ENCODE measurements around the gene PAOX. TPM values are rescaled to one million over a fixed set of nuclear protein-coding genes. Genes with fewer than 3 reads are reported as not detected.

The PAOX gene
- total and polyA plus RNA-seq, 9 of the 15 experiments (the other 6 are each of a cell fraction or from before 2014, with no cell fraction given) = 0.80 to 6.4 (median 2.6) TPM

DNA sequence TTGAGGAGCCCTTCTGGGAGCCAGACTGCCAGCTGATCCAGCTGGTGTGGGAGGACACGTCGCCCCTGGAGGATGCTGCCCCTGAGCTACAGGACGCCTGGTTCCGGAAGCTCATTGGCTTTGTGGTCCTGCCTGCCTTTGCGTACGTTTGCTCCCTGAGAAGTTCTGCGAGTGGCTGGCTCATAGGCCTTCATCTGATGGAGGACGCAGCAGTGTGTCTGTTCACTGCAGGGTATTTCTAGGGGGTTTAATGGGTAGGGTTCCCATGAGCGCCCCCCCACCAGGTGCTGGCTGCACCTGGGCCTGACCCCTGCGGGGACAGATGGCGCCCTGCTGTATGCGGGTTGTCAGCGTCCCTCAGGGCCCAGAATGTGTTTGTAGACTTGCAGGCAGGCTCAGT lies 5.0 kb downstream of the PAOX start (continued):
- TF ChIP-seq KLF10 (CRISPR knock-in tag; IDR thresholded peaks at IDR 0.05) (no peak), GABPB2 (CRISPR knock-in tag; conservative IDR thresholded peaks at IDR 0.05) (no peak), ARHGAP35 (IDR thresholded peaks at IDR 0.05; ENCODE audit: partially characterized antibody) (no peak), JUND (IDR thresholded peaks at IDR 0.05; ENCODE audit: borderline replicate concordance, low read depth, low read length) (no peak), JUND (tag; IDR thresholded peaks at IDR 0.05; ENCODE audit: borderline replicate concordance, low read depth, low read length) (no peak), SNRNP70 (optimal IDR thresholded peaks at IDR 0.05; ENCODE audit: low read depth, low read length) (no peak), CC2D1A (IDR thresholded peaks at IDR 0.05) (no peak)
- TF ChIP-seq, protein P1, sequence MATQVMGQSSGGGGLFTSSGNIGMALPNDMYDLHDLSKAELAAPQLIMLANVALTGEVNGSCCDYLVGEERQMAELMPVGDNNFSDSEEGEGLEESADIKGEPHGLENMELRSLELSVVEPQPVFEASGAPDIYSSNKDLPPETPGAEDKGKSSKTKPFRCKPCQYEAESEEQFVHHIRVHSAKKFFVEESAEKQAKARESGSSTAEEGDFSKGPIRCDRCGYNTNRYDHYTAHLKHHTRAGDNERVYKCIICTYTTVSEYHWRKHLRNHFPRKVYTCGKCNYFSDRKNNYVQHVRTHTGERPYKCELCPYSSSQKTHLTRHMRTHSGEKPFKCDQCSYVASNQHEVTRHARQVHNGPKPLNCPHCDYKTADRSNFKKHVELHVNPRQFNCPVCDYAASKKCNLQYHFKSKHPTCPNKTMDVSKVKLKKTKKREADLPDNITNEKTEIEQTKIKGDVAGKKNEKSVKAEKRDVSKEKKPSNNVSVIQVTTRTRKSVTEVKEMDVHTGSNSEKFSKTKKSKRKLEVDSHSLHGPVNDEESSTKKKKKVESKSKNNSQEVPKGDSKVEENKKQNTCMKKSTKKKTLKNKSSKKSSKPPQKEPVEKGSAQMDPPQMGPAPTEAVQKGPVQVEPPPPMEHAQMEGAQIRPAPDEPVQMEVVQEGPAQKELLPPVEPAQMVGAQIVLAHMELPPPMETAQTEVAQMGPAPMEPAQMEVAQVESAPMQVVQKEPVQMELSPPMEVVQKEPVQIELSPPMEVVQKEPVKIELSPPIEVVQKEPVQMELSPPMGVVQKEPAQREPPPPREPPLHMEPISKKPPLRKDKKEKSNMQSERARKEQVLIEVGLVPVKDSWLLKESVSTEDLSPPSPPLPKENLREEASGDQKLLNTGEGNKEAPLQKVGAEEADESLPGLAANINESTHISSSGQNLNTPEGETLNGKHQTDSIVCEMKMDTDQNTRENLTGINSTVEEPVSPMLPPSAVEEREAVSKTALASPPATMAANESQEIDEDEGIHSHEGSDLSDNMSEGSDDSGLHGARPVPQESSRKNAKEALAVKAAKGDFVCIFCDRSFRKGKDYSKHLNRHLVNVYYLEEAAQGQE (IDR thresholded peaks at IDR 0.05; ENCODE audit: borderline replicate concordance) = no peak
- TF ChIP-seq, protein P1 (CRISPR knock-in tag; IDR thresholded peaks at IDR 0.05; ENCODE audit: low read depth) = no peak
- TF ChIP-seq, protein P2, sequence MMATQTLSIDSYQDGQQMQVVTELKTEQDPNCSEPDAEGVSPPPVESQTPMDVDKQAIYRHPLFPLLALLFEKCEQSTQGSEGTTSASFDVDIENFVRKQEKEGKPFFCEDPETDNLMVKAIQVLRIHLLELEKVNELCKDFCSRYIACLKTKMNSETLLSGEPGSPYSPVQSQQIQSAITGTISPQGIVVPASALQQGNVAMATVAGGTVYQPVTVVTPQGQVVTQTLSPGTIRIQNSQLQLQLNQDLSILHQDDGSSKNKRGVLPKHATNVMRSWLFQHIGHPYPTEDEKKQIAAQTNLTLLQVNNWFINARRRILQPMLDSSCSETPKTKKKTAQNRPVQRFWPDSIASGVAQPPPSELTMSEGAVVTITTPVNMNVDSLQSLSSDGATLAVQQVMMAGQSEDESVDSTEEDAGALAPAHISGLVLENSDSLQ (IDR thresholded peaks at IDR 0.05) = no peak
- TF ChIP-seq, protein P3, sequence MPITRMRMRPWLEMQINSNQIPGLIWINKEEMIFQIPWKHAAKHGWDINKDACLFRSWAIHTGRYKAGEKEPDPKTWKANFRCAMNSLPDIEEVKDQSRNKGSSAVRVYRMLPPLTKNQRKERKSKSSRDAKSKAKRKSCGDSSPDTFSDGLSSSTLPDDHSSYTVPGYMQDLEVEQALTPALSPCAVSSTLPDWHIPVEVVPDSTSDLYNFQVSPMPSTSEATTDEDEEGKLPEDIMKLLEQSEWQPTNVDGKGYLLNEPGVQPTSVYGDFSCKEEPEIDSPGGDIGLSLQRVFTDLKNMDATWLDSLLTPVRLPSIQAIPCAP (CRISPR knock-in tag; IDR thresholded peaks at IDR 0.05; ENCODE audit: borderline replicate concordance) = no peak

All from K562 (cell line).